Neural cell (in vitro differentiated cells): Measurements from ENCODE around the gene RCOR3. TPM values are rescaled to one million over a fixed set of nuclear protein-coding genes. Genes with fewer than 3 reads are reported as not detected.

ENCODE experiments used
- H2AFZ ChIP-seq: fragments of 200-600, 300-800 bp; sonication (generic), shearing (Covaris generic); 2 replicates; pipeline ENCODE4 v1.6.0; 2014; ENCODE audit warnings: low read depth, mild to moderate bottlenecking, antibody characterized with exemption, low read length, moderate library complexity
- H3F3A ChIP-seq: fragments of 200-600 bp; shearing (Covaris generic); 2 replicates; pipeline ENCODE4 v1.6.1; 2016; ENCODE audit warnings: mild to moderate bottlenecking, moderate library complexity, mixed read lengths, antibody characterized with exemption, low read length; ENCODE audit not compliant: insufficient read depth, poor library complexity, severe bottlenecking
- H3K27ac ChIP-seq: fragments of 200-600, 300-800 bp; sonication (generic), shearing (Covaris generic); 2 replicates; pipeline ENCODE4 v1.5.1; 2014; ENCODE audit warnings: mild to moderate bottlenecking, low read length, moderate library complexity
- H3K27me3 ChIP-seq: fragments of 300-800, 200-600 bp; sonication (generic), shearing (Covaris generic); 2 replicates; pipeline ENCODE4 v1.6.0; 2014; ENCODE audit warnings: mild to moderate bottlenecking, low read depth, low read length, moderate library complexity; ENCODE audit not compliant: insufficient read depth
- H3K36me3 ChIP-seq: fragments of 300-800, 200-600 bp; sonication (generic), shearing (Covaris generic); 2 replicates; pipeline ENCODE4 v1.5.1; 2014; ENCODE audit warnings: mild to moderate bottlenecking, antibody characterized with exemption, low read length, moderate library complexity; ENCODE audit not compliant: insufficient read depth
- H3K4me2 ChIP-seq: fragments of 300-800, 200-600 bp; sonication (generic), shearing (Covaris generic); 2 replicates; pipeline ENCODE4 v1.6.0; 2014; ENCODE audit warnings: mild to moderate bottlenecking, low read length
- H3K4me3 ChIP-seq: fragments of 300-800, 200-600 bp; sonication (generic), shearing (Covaris generic); 2 replicates; pipeline ENCODE4 v1.5.1; 2014; ENCODE audit warnings: mild to moderate bottlenecking, low read length, moderate library complexity
- H3K79me2 ChIP-seq: fragments of 200-600 bp; shearing (Covaris generic); replicated peaks from 2 replicates; pipeline ENCODE4 v1.6.0; 2014; ENCODE audit warnings: mild to moderate bottlenecking, low read length, moderate library complexity; ENCODE audit not compliant: insufficient read depth
- H3K9ac ChIP-seq: fragments of 300-800, 200-600 bp; sonication (generic), shearing (Covaris generic); 2 replicates; pipeline ENCODE4 v1.6.1; 2016; ENCODE audit warnings: mild to moderate bottlenecking, low read length, mixed read lengths
- H3K9me2 ChIP-seq: fragments of 200-600 bp; shearing (Covaris generic); 2 replicates; pipeline ENCODE4 v1.6.1; 2016; ENCODE audit warnings: mild to moderate bottlenecking, low read length, mixed read lengths; ENCODE audit not compliant: insufficient read depth
- H3K9me3 ChIP-seq: fragments of 200-600, 300-800 bp; sonication (generic), shearing (Covaris generic); 2 replicates; pipeline ENCODE4 v1.6.1; 2016; ENCODE audit warnings: mild to moderate bottlenecking, mixed run types, low read length, moderate library complexity, mixed read lengths
- H4K20me1 ChIP-seq: fragments of 200-600 bp; shearing (Covaris generic); 2 replicates; pipeline ENCODE4 v1.6.1; 2016; ENCODE audit warnings: mild to moderate bottlenecking, mixed run types; ENCODE audit not compliant: insufficient read depth
- EP300 ChIP-seq: fragments of 450-650 bp; conservative IDR thresholded peaks from 2 replicates; pipeline ENCODE4 v1.6.1; 2014; ENCODE audit warnings: antibody characterized with exemption, mild to moderate bottlenecking, moderate library complexity; ENCODE audit not compliant: poor library complexity, severe bottlenecking
- EZH2 ChIP-seq: fragments of 200-600, 300-800 bp; shearing (Covaris generic), sonication (generic); IDR thresholded peaks from 2 replicates; pipeline ENCODE4 v1.6.1; 2014; ENCODE audit warnings: antibody characterized with exemption, low read length, borderline replicate concordance, mild to moderate bottlenecking; ENCODE audit not compliant: insufficient read depth, poor library complexity, severe bottlenecking
- MXI1 ChIP-seq: fragments of 450-650 bp; conservative IDR thresholded peaks from 2 replicates; pipeline ENCODE4 v1.6.1; 2014; ENCODE audit warnings: antibody characterized with exemption, mild to moderate bottlenecking; ENCODE audit not compliant: poor library complexity, severe bottlenecking
- POLR2AphosphoS5 ChIP-seq: IDR thresholded peaks from 2 replicates; pipeline ENCODE4 v1.6.1; 2012
- REST ChIP-seq: IDR thresholded peaks from 2 replicates; pipeline ENCODE4 v1.6.1; 2012; ENCODE audit warnings: borderline replicate concordance
- SMC3 ChIP-seq: fragments of 450-650 bp; conservative IDR thresholded peaks from 2 replicates; pipeline ENCODE4 v1.6.1; 2014; ENCODE audit warnings: antibody characterized with exemption, mild to moderate bottlenecking, moderate library complexity; ENCODE audit not compliant: poor library complexity
- TAF1 ChIP-seq: IDR thresholded peaks from 2 replicates; pipeline ENCODE4 v1.6.1; 2012; ENCODE audit warnings: low read depth
- polyA plus RNA-seq: library from polyadenylated mRNA; depleted of rRNA; stranded (reverse); fragments of >200 nt; gene quantifications from 2 replicates; pipeline ENCODE4 v1.2.3, GENCODE V29; 2014
- TF ChIP-seq, protein P1 (sequence below): fragments of 450-650 bp; IDR thresholded peaks from 2 replicates; pipeline ENCODE4 v1.5.1; 2014; ENCODE audit warnings: antibody characterized with exemption, mild to moderate bottlenecking, moderate library complexity; ENCODE audit not compliant: poor library complexity, severe bottlenecking

The RCOR3 gene
- polyA plus RNA-seq, 1 donor from 2014 or later = 61.6 TPM

GRCh38 chr1:211282023-211282373 is 22.8 kb downstream of the RCOR3 start:
- Histone ChIP-seq H3K4me3 (no peak overlapping the region), H3F3A (no peaks in the 10 kb centered on the region), H3K9ac (no peak overlapping the region), H3K9me3 (no peaks in the 10 kb centered on the region), H3K4me2 (no peak overlapping the region), H3K79me2 (no peaks in the 10 kb centered on the region), H4K20me1 (no peaks in the 10 kb centered on the region), H3K27ac (no peak overlapping the region), H2AFZ (no peak overlapping the region), H3K9me2 (no peaks in the 10 kb centered on the region), H3K27me3 (no peaks in the 10 kb centered on the region), H3K36me3 (peaks cover 12% of the 10 kb centered on the region)
- TF ChIP-seq POLR2AphosphoS5 = no peak
- no peak for TF ChIP-seq MXI1
- no peak for TF ChIP-seq SMC3
- no peak for TF ChIP-seq EP300
- no peak for TF ChIP-seq EZH2
- TF ChIP-seq TAF1 = no peak
- TF ChIP-seq, protein P1, sequence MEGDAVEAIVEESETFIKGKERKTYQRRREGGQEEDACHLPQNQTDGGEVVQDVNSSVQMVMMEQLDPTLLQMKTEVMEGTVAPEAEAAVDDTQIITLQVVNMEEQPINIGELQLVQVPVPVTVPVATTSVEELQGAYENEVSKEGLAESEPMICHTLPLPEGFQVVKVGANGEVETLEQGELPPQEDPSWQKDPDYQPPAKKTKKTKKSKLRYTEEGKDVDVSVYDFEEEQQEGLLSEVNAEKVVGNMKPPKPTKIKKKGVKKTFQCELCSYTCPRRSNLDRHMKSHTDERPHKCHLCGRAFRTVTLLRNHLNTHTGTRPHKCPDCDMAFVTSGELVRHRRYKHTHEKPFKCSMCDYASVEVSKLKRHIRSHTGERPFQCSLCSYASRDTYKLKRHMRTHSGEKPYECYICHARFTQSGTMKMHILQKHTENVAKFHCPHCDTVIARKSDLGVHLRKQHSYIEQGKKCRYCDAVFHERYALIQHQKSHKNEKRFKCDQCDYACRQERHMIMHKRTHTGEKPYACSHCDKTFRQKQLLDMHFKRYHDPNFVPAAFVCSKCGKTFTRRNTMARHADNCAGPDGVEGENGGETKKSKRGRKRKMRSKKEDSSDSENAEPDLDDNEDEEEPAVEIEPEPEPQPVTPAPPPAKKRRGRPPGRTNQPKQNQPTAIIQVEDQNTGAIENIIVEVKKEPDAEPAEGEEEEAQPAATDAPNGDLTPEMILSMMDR = no peak

GRCh38 chr1:211285196-211285595 is 26.0 kb downstream of the RCOR3 start:
- H3K36me3 ChIP-seq = peaks cover 7% of the 10 kb centered on the region

More at GRCh38 chr1:211285196-211285595, 26.0 kb downstream of the RCOR3 start:
- Histone ChIP-seq H3K4me2 (no peak overlapping the region), H2AFZ (no peak overlapping the region), H3K9ac (no peak overlapping the region), H3F3A (no peaks in the 10 kb centered on the region), H3K79me2 (no peaks in the 10 kb centered on the region), H3K9me3 (no peaks in the 10 kb centered on the region), H3K27ac (no peak overlapping the region), H3K9me2 (no peaks in the 10 kb centered on the region), H3K27me3 (no peaks in the 10 kb centered on the region), H4K20me1 (no peaks in the 10 kb centered on the region), H3K4me3 (no peak overlapping the region)
- no peak for TF ChIP-seq TAF1
- no peak for TF ChIP-seq MXI1
- no peak for TF ChIP-seq REST
- TF ChIP-seq, protein P1 = no peak
- TF ChIP-seq EZH2 = no peak
- TF ChIP-seq EP300 = no peak
